Measurements from ENCODE around the gene SLC25A19.
A peak's percentile ranks its signal among the peaks of the same experiment; 100 is the strongest.

SLC25A19 gene

GRCh38 chr17:75269844-75270217 lies 19.4 kb downstream of the SLC25A19 start:
- peak overlapping the region; percentile 79 for H3K4me3 ChIP-seq (ENCODE audit: low read depth, low read length, poor library complexity, severe bottlenecking)
- no peaks in the 10 kb centered on the region for H3K9me2 ChIP-seq (ENCODE audit: low read depth, low read length)
- H3K79me2 ChIP-seq (ENCODE audit: insufficient read depth, low read length): no peaks in the 10 kb centered on the region
- peak overlapping the region; percentile 87 for H3K9ac ChIP-seq (ENCODE audit: low read length)
- H4K20me1 ChIP-seq (ENCODE audit: insufficient read depth, low read length): no peaks in the 10 kb centered on the region
- H3K36me3 ChIP-seq (ENCODE audit: insufficient read depth, low read length): peaks cover 43% of the 10 kb centered on the region
- peaks cover 41% of the 10 kb centered on the region for H3K4me1 ChIP-seq (ENCODE audit: insufficient read depth, low read length, severe bottlenecking)
- peak overlapping the region; percentile 36 for H3K27ac ChIP-seq (ENCODE audit: low read depth, low read length, poor library complexity, severe bottlenecking)
- H3K9me3 ChIP-seq (ENCODE audit: low read length): no peaks in the 10 kb centered on the region
- peak overlapping the region; percentile 97 for H3K4me2 ChIP-seq (ENCODE audit: low read length)
- no peak overlapping the region for H2AFZ ChIP-seq (ENCODE audit: low read length)
- H3F3A ChIP-seq (ENCODE audit: insufficient read depth, low read length): peaks cover 5% of the 10 kb centered on the region; the same call in 1 of the 2 replicates
- TF ChIP-seq CTCF (IDR thresholded peaks at IDR 0.05; ENCODE audit: low read length) (no peak), EZH2 (IDR thresholded peaks at IDR 0.05; ENCODE audit: borderline replicate concordance, low read length) (no peak)
- no peaks in the 10 kb centered on the region for H3K27me3 ChIP-seq (ENCODE audit: insufficient read depth, low read length)

- H4K20me1 ChIP-seq (ENCODE audit: insufficient read depth, low read length): no peaks in the 10 kb centered on the region
- peaks cover 41% of the 10 kb centered on the region for H3K36me3 ChIP-seq (ENCODE audit: insufficient read depth, low read length)
- no peaks in the 10 kb centered on the region for H3K27me3 ChIP-seq (ENCODE audit: insufficient read depth, low read length)
- H3F3A ChIP-seq (ENCODE audit: insufficient read depth, low read length): peaks cover 5% of the 10 kb centered on the region; the same call in 1 of the 2 replicates
- no peak overlapping the region for H3K9ac ChIP-seq (ENCODE audit: low read length)
- H2AFZ ChIP-seq (ENCODE audit: low read length): no peak overlapping the region
- H3K4me2 ChIP-seq (ENCODE audit: low read length): no peak overlapping the region
- H3K27ac ChIP-seq (ENCODE audit: low read depth, low read length, poor library complexity, severe bottlenecking): peak overlapping the region; percentile 58
- H3K4me3 ChIP-seq (ENCODE audit: low read depth, low read length, poor library complexity, severe bottlenecking): no peak overlapping the region
- no peaks in the 10 kb centered on the region for H3K9me2 ChIP-seq (ENCODE audit: low read depth, low read length)
- TF ChIP-seq EZH2 (IDR thresholded peaks at IDR 0.05; ENCODE audit: borderline replicate concordance, low read length) (no peak), CTCF (IDR thresholded peaks at IDR 0.05; ENCODE audit: low read length) (peak; percentile 49; the same call in 1 of the 2 replicates)
- H3K9me3 ChIP-seq (ENCODE audit: low read length): no peaks in the 10 kb centered on the region
- peaks cover 3% of the 10 kb centered on the region for H3K79me2 ChIP-seq (ENCODE audit: insufficient read depth, low read length)
- peaks cover 46% of the 10 kb centered on the region for H3K4me1 ChIP-seq (ENCODE audit: insufficient read depth, low read length, severe bottlenecking)
These were observed 21.6 kb downstream of the SLC25A19 start for GRCh38 chr17:75267411-75268232.

GRCh38 chr17:75267153-75267410 lies 22.2 kb downstream of the SLC25A19 start:
- no peaks in the 10 kb centered on the region for H4K20me1 ChIP-seq (ENCODE audit: insufficient read depth, low read length)
- no peak overlapping the region for H3K9ac ChIP-seq (ENCODE audit: low read length)
- no peak overlapping the region for H2AFZ ChIP-seq (ENCODE audit: low read length)
- H3K36me3 ChIP-seq (ENCODE audit: insufficient read depth, low read length): peaks cover 39% of the 10 kb centered on the region
- H3K27ac ChIP-seq (ENCODE audit: low read depth, low read length, poor library complexity, severe bottlenecking): no peak overlapping the region
- peaks cover 46% of the 10 kb centered on the region for H3K4me1 ChIP-seq (ENCODE audit: insufficient read depth, low read length, severe bottlenecking)
- H3K9me2 ChIP-seq (ENCODE audit: low read depth, low read length): no peaks in the 10 kb centered on the region
- H3K4me2 ChIP-seq (ENCODE audit: low read length): no peak overlapping the region
- H3K27me3 ChIP-seq (ENCODE audit: insufficient read depth, low read length): no peaks in the 10 kb centered on the region
- H3F3A ChIP-seq (ENCODE audit: insufficient read depth, low read length): peaks cover 5% of the 10 kb centered on the region; the same call in 1 of the 2 replicates
- TF ChIP-seq CTCF (IDR thresholded peaks at IDR 0.05; ENCODE audit: low read length) (no peak), EZH2 (IDR thresholded peaks at IDR 0.05; ENCODE audit: borderline replicate concordance, low read length) (no peak)
- H3K9me3 ChIP-seq (ENCODE audit: low read length): no peaks in the 10 kb centered on the region
- peaks cover 7% of the 10 kb centered on the region for H3K79me2 ChIP-seq (ENCODE audit: insufficient read depth, low read length)
- no peak overlapping the region for H3K4me3 ChIP-seq (ENCODE audit: low read depth, low read length, poor library complexity, severe bottlenecking)

Data from OCI-LY1 (cell line).